HG03066 (cell line): ENCODE results near the gene NHSL2.
"Not testable (repeated sequence)": the region's sequence is repeated elsewhere in the genome, so short reads cannot be mapped to it uniquely, and the experiment has no call there.

Source experiments
- ATAC-seq: cut with Tn5 transposase; IDR thresholded peaks from one replicate; pipeline ENCODE4 v1.9.1; 2021; ENCODE audit warnings: low read depth; ENCODE audit not compliant: unreplicated experiment

Gene NHSL2

GRCh38 chrX:71922686-71923085 is 12.0 kb downstream of the NHSL2 start:
- no peak for ATAC-seq

GRCh38 chrX:71923516-71923915 is 12.9 kb downstream of the NHSL2 start:
- no peak for ATAC-seq

- ATAC-seq: no peak
These were observed 16.4 kb downstream of the NHSL2 start for GRCh38 chrX:71927040-71927439.

GRCh38 chrX:71928856-71929255 is 18.2 kb downstream of the NHSL2 start:
- ATAC-seq: no peak

GRCh38 chrX:71930298-71930697 is 19.7 kb downstream of the NHSL2 start:
- no peak for ATAC-seq

- no peak for ATAC-seq
These were observed 24.8 kb downstream of the NHSL2 start for GRCh38 chrX:71935476-71935875.

- no peak for ATAC-seq
These were observed 26.0 kb downstream of the NHSL2 start for GRCh38 chrX:71936632-71937031.

- no peak for ATAC-seq
These were observed 27.7 kb downstream of the NHSL2 start for GRCh38 chrX:71938371-71938770.

GRCh38 chrX:71941145-71941544 is 30.5 kb downstream of the NHSL2 start:
- no peak for ATAC-seq

- ATAC-seq: no peak
These were observed 31.1 kb downstream of the NHSL2 start for GRCh38 chrX:71941776-71942175.

- no peak for ATAC-seq
These were observed 33.7 kb downstream of the NHSL2 start for GRCh38 chrX:71944369-71944768.

- no peak for ATAC-seq
These were observed 34.7 kb downstream of the NHSL2 start for GRCh38 chrX:71945237-71945805.

GRCh38 chrX:71949363-71949762 is 38.7 kb downstream of the NHSL2 start:
- no peak for ATAC-seq

- ATAC-seq: no peak
These were observed 39.3 kb downstream of the NHSL2 start for GRCh38 chrX:71949844-71950445.

GRCh38 chrX:71953391-71953790 is 42.7 kb downstream of the NHSL2 start:
- no peak for ATAC-seq

GRCh38 chrX:71953946-71954345 is 43.3 kb downstream of the NHSL2 start:
- no peak for ATAC-seq

GRCh38 chrX:71954458-71954857 is 43.8 kb downstream of the NHSL2 start:
- no peak for ATAC-seq

- no peak for ATAC-seq
These were observed 45.0 kb downstream of the NHSL2 start for GRCh38 chrX:71955530-71956120.

GRCh38 chrX:71958281-71958675 is 47.6 kb downstream of the NHSL2 start:
- no peak for ATAC-seq

- ATAC-seq: not testable (repeated sequence)
These were observed 53.5 kb downstream of the NHSL2 start for GRCh38 chrX:71964184-71964583.

GRCh38 chrX:71974916-71975315 is 64.3 kb downstream of the NHSL2 start:
- ATAC-seq: no peak

- no peak for ATAC-seq
These were observed 66.1 kb downstream of the NHSL2 start for GRCh38 chrX:71976753-71977152.
